Coronary artery (tissue), 2 donors: ENCODE measurements around the gene CTIF.
A peak's percentile ranks its signal among the peaks of the same experiment; 100 is the strongest.

Experiments used
- DNase-seq: peaks from one replicate; pipeline ENCODE4 v3.0.0-alpha.2; 2017; ENCODE audit warnings: low spot score
- H3K27ac ChIP-seq, 2 donors: fragments of 200-600 bp; sonication (generic); one replicate each; pipeline ENCODE4 v1.5.1; 2016 to 2019
- H3K4me3 ChIP-seq: fragments of 200-600 bp; sonication (generic); 2 replicates; pipeline ENCODE4 v1.5.1; 2016; ENCODE audit warnings: mild to moderate bottlenecking, moderate library complexity
- TF ChIP-seq, protein P1 (sequence below): fragments of 200-600 bp; sonication (generic); IDR thresholded peaks from one replicate; pipeline ENCODE4 v1.5.1; 2019; ENCODE audit warnings: antibody characterized with exemption

The CTIF gene

GRCh38 chr18:48569139-48569914, 30.5 kb downstream of the CTIF start:
- TF ChIP-seq, protein P1, sequence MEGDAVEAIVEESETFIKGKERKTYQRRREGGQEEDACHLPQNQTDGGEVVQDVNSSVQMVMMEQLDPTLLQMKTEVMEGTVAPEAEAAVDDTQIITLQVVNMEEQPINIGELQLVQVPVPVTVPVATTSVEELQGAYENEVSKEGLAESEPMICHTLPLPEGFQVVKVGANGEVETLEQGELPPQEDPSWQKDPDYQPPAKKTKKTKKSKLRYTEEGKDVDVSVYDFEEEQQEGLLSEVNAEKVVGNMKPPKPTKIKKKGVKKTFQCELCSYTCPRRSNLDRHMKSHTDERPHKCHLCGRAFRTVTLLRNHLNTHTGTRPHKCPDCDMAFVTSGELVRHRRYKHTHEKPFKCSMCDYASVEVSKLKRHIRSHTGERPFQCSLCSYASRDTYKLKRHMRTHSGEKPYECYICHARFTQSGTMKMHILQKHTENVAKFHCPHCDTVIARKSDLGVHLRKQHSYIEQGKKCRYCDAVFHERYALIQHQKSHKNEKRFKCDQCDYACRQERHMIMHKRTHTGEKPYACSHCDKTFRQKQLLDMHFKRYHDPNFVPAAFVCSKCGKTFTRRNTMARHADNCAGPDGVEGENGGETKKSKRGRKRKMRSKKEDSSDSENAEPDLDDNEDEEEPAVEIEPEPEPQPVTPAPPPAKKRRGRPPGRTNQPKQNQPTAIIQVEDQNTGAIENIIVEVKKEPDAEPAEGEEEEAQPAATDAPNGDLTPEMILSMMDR = no peak
- Histone ChIP-seq H3K27ac (no peak overlapping the region), H3K4me3 (no peak overlapping the region)
- DNase-seq = no peak

GRCh38 chr18:48569915-48570264, 31.1 kb downstream of the CTIF start:
- no peak for DNase-seq
- Histone ChIP-seq H3K27ac (no peak overlapping the region), H3K4me3 (no peak overlapping the region)
- TF ChIP-seq, protein P1 = no peak

GRCh38 chr18:48570313-48570712, 31.5 kb downstream of the CTIF start:
- H3K4me3 ChIP-seq = no peak overlapping the region
- TF ChIP-seq, protein P1 = no peak
- DNase-seq = no peak
- H3K27ac ChIP-seq = no peak overlapping the region

- no peak for DNase-seq
- Histone ChIP-seq H3K4me3 (no peak overlapping the region), H3K27ac (peak overlapping the region in 1 of 2 donors; percentile 10)
- TF ChIP-seq, protein P1 = no peak
Measured at GRCh38 chr18:48571639-48572384, 33.0 kb downstream of the CTIF start.

- TF ChIP-seq, protein P1 = no peak
- H3K27ac ChIP-seq = no peak overlapping the region
- no peak for DNase-seq
- H3K4me3 ChIP-seq = no peak overlapping the region
Measured at GRCh38 chr18:48572402-48573126, 33.7 kb downstream of the CTIF start.

DNA sequence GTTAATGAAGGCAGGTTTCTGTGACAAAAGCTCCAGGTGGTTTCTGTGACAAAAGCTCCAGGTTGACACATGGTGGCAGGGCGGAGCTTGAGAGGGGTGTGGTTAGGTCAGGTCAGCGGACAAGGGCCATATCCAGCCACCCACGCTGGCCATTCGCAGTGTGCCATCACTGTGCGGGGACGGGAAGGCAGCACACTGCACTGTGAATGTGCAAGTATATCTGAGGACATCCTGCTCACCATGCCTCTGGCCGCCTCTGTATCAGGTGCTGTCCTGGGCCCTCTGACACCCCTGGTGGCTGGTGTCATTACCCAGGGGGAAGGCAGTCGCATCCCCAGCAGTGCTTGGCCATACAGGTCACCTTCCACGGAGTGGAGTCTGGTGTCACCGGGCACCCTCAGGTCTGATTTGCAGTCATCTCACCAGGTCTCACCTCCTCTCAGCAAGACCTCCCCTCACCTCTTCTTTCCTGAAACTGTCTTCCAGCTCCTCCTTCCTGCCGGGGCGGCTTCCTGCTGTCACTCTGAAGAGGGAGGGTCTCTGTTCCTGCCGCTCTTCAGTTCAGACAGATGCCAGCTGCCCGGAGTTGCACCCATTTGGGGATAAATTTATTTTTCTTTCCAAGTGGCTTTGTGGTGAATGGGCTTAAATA, 34.9 kb downstream of the CTIF start:
- Histone ChIP-seq H3K4me3 (no peak overlapping the region), H3K27ac (no peak overlapping the region)
- no peak for DNase-seq
- TF ChIP-seq, protein P1 = no peak
